Right lobe of liver (tissue), 6 donors: ENCODE measurements around the gene ALDH4A1. TPM values are rescaled to one million over a fixed set of nuclear protein-coding genes. Genes with fewer than 3 reads are reported as not detected.

Source experiments
- ATAC-seq, 4 donors: fragments of 200-7000 bp; cut with Tn5 transposase; one replicate each; pipeline ENCODE4 v1.9.1; 2020; ENCODE audit warnings: mild to moderate bottlenecking in 4 of 4, moderate library complexity in 4 of 4
- DNase-seq, 3 donors: peaks; one replicate each; pipeline ENCODE4 v3.0.0-alpha.2; 2020
- H3K27ac ChIP-seq, 3 donors: fragments of 200-600 bp; one replicate each; pipeline ENCODE4 v1.8.0; 2022
- H3K27me3 ChIP-seq, 2 donors: fragments of 200-600 bp; one replicate each; pipeline ENCODE4 v1.8.0; 2022
- H3K36me3 ChIP-seq, 4 donors: fragments of 200-600 bp; sonication (generic) in 1 of 4; one replicate each; pipeline versions ENCODE4 v1.5.1 to v1.8.0; 2017 to 2022; ENCODE audit warnings: control low read depth in 1 of 4
- H3K4me1 ChIP-seq, 4 donors: fragments of 200-600 bp; sonication (generic) in 1 of 4; one replicate each; pipeline versions ENCODE4 v1.5.1 to v1.8.0; 2017 to 2022; ENCODE audit warnings: control low read depth in 1 of 4
- H3K4me3 ChIP-seq, 3 donors: fragments of 200-600 bp; one replicate each; pipeline ENCODE4 v1.8.0; 2022
- H3K9me3 ChIP-seq, 4 donors: fragments of 200-600 bp; sonication (generic) in 1 of 4; one replicate each; pipeline versions ENCODE4 v1.5.1 to v1.8.0; 2017 to 2022; ENCODE audit warnings: control low read depth in 1 of 4
- CTCF ChIP-seq, 4 donors: fragments of 200-600 bp in 3 of 4; fragments of 450-650 bp in 1 of 4; IDR thresholded peaks; one replicate each; pipeline versions ENCODE4 v1.5.1 to v1.8.0; 2016 to 2022; ENCODE audit warnings: antibody characterized with exemption in 4 of 4, mild to moderate bottlenecking in 2 of 4
- POLR2A ChIP-seq: fragments of 450-650 bp; IDR thresholded peaks from one replicate; pipeline ENCODE4 v1.6.1; 2017; ENCODE audit warnings: antibody characterized with exemption, mild to moderate bottlenecking
- WGBS: methylation state at CpG from one replicate; pipeline ENCODE4 v1.1.6; 2018; ENCODE audit warnings: low coverage, low lambda C conversion rate; ENCODE audit not compliant: insufficient coverage; ENCODE audit errors: missing lambda C conversion rate; 5-methylcytosine and 5-hydroxymethylcytosine counted together
- intact Hi-C, 2 donors: fragments of 100-400 bp; cut with DNase I; formaldehyde crosslinking; loops; one replicate each; pipeline versions ENCODE4 v1.11.2 to v1.14.1; 2022
- microRNA counts: library from miRNA; unstranded; fragments of <30 nt; microRNA quantifications from one replicate; lab custom pipeline; 2016
- microRNA-seq, 2 donors: library from miRNA; unstranded; fragments of <30 nt; microRNA quantifications; one replicate each; pipeline ENCODE4, GENCODE V29; 2019 to 2020
- small RNA-seq, 2 experiments: library from RNA; depleted of rRNA; stranded (forward); fragments of <200 nt; gene quantifications; one replicate each; pipeline ENCODE3, GENCODE V24; 2016
- total RNA-seq, 6 experiments: library from RNA; depleted of rRNA in 2 of 6; stranded (reverse); fragments of >200 nt in 2 of 6; fragmentation: NEBNext Ultra II Directional in 3 of 6; extraction: Animal tissue kit (Norgen Biotek cat#: 25700) in 3 of 6; gene quantifications; one replicate each; pipeline versions ENCODE4 v1.1.0 to v1.2.4, GENCODE V29; 2016 to 2023
- donor health status: DM: no; HTN: yes; CAD: no.
- donor health status: DM: no; HTN: no; CAD: no.
- donor health status: DM: no; HTN: no; CAD: no.
- donor health status: DM: no; HTN: yes; CAD: no.
- donor health status: DM: no; HTN: yes; CAD: no.

ALDH4A1 gene
- total RNA-seq, 6 experiments from 2014 or later: 218 to 364 (median 265) TPM

- no peaks in the 10 kb centered on the region for H3K9me3 ChIP-seq
- H3K4me1 ChIP-seq: no peaks in the 10 kb centered on the region
- 6% methylated on average over 2 of the region's 12 CpGs for WGBS
- no peaks in the 10 kb centered on the region for H3K27me3 ChIP-seq
- DNase-seq (no peak), ATAC-seq (no peak)
- intact Hi-C loops: no loop called here
- TF ChIP-seq CTCF (IDR thresholded peaks at IDR 0.05): no peak
- no peak for TF ChIP-seq POLR2A
- H3K27ac ChIP-seq: no peak overlapping the region
- H3K36me3 ChIP-seq: no peaks in the 10 kb centered on the region
- no peak overlapping the region for H3K4me3 ChIP-seq
Measured at GRCh38 chr1:18830596-18830995, 71.8 kb downstream of the ALDH4A1 start.

GRCh38 chr1:18829671-18830070 is 72.7 kb downstream of the ALDH4A1 start:
- TF ChIP-seq POLR2A (no peak), CTCF (IDR thresholded peaks at IDR 0.05) (no peak)
- no peaks in the 10 kb centered on the region for H3K9me3 ChIP-seq
- H3K4me3 ChIP-seq: no peak overlapping the region
- WGBS: 82% methylated on average over 1 of the region's 1 CpG
- intact Hi-C loops: no loop called here
- H3K27ac ChIP-seq: no peak overlapping the region
- H3K27me3 ChIP-seq: no peaks in the 10 kb centered on the region
- DNase-seq (no peak), ATAC-seq (no peak)
- H3K4me1 ChIP-seq: no peaks in the 10 kb centered on the region
- H3K36me3 ChIP-seq: no peaks in the 10 kb centered on the region

DNA sequence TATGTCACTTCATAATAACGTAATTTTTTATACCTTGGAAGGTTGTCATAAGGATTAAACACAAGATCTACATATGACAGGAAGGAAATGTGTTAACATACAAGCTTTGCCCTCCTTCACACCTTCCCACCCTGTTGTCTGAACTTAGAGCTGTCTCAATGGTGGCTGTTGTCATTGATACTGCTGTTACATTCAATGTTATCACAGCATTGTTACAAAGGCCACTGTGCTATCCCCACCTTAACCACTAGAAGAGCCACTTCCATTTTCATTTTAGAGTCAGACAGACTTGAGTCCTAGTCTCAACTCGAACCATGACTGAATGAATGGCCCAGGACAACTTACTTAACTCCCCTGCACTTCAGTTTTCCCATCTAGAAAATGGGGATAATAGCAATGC is 74.1 kb downstream of the ALDH4A1 start:
- no peaks in the 10 kb centered on the region for H3K27me3 ChIP-seq
- ATAC-seq: no peak

DNA sequence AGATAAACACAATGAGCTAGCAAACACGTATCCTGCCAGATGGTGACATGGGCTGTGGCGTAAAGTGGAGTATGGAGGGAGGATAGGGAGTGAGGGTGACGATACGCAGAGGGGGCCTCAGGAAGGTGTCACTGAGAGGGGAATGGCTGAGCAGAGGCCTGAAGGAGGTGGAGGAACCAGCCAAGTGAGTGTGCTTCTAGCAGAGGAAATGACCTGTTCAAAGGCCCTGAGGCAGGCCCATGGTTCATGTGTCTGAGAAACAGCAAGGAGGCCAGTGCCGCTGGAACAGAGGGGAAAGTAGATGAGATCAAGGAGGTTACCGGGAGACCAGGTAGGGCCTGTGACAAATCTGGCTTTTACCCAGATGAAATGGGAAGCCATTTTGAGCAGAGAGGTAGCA is 78.9 kb downstream of the ALDH4A1 start:
- Histone ChIP-seq H3K27ac (no peak overlapping the region), H3K4me1 (no peaks in the 10 kb centered on the region), H3K27me3 (no peaks in the 10 kb centered on the region), H3K4me3 (no peak overlapping the region), H3K9me3 (no peaks in the 10 kb centered on the region), H3K36me3 (no peaks in the 10 kb centered on the region)
- DNase-seq: no peak
- TF ChIP-seq CTCF (IDR thresholded peaks at IDR 0.05) (no peak), POLR2A (no peak)
- intact Hi-C loops: loop anchor here in 1 of 2 donors (5.0 kb wide), 1 partner anchor 226 kb away; no protein-coding TSS in a partner anchor
- WGBS: 93% methylated on average over 3 of the region's 6 CpGs
- no peak for ATAC-seq

More for the DNA sequence above, 74.1 kb downstream of the ALDH4A1 start:
- no peak overlapping the region for H3K27ac ChIP-seq
- H3K36me3 ChIP-seq: no peaks in the 10 kb centered on the region
- H3K9me3 ChIP-seq: no peaks in the 10 kb centered on the region
- DNase-seq: no peak
- no peak overlapping the region for H3K4me3 ChIP-seq
- intact Hi-C loops: no loop called here
- TF ChIP-seq CTCF (IDR thresholded peaks at IDR 0.05): no peak
- no peak for TF ChIP-seq POLR2A
- WGBS: 32% methylated on average over 2 of the region's 2 CpGs
- H3K4me1 ChIP-seq: no peaks in the 10 kb centered on the region

MicroRNA genes within 50 kb of the gene (microRNA counts, 767-probe panel; counts per million panel counts)
- microRNA hsa-miR-1290 (lab: Ali Mortazavi, UCI): 237 counts per million

Small RNAs within 50 kb of the gene (microRNA-seq; reads per million reads assigned to microRNA genes)
- gene MIR1290: 0 reads per million in 2 donors
- 1.2 to 5.2 reads per million in 2 donors for gene MIR4695

Small RNAs within 50 kb of the gene (small RNA-seq; reads per million reads assigned to genes)
- gene MIR1290 (0 reads per million in 2 experiments), gene MIR4695 (0 reads per million in 2 experiments)

Other genes starting within 250 kb of the ALDH4A1 start
- gene TAS1R2, start 42.9 kb downstream of the ALDH4A1 start, total RNA-seq: under 1 TPM in 1 of 6 experiments, not detected in 5; 0.07 TPM
- 10 to 100 TPM in 2 of 6 experiments, 1 to 10 TPM in 4; 2.9 to 12.7 (median 7.2) TPM for gene IFFO2, start 54.1 kb upstream of the ALDH4A1 start, total RNA-seq